GM12801 (cell line): ENCODE data around the gene MLIP.

Experiments
- CTCF ChIP-seq: IDR thresholded peaks from one replicate; pipeline ENCODE4 v1.5.1; 2011; ENCODE audit warnings: control low read depth; ENCODE audit not compliant: insufficient read length; ENCODE audit errors: extremely low read depth

The MLIP gene

GRCh38 chr6:54195637-54196036 is 84.4 kb downstream of the MLIP start:
- TF ChIP-seq CTCF: no peak

- no peak for TF ChIP-seq CTCF
Observed at GRCh38 chr6:54196905-54197304, 85.7 kb downstream of the MLIP start.

GRCh38 chr6:54198134-54198533 is 86.9 kb downstream of the MLIP start:
- TF ChIP-seq CTCF: no peak

- no peak for TF ChIP-seq CTCF
Observed at GRCh38 chr6:54204921-54205591, 93.8 kb downstream of the MLIP start.

GRCh38 chr6:54206510-54206909 is 95.3 kb downstream of the MLIP start:
- no peak for TF ChIP-seq CTCF

GRCh38 chr6:54214286-54214685 is 103.0 kb downstream of the MLIP start:
- no peak for TF ChIP-seq CTCF

GRCh38 chr6:54216336-54216735 is 105.1 kb downstream of the MLIP start:
- no peak for TF ChIP-seq CTCF
